M059J (cell line): Measurements from ENCODE around the gene ADAMTS5. TPM values are rescaled to one million over a fixed set of nuclear protein-coding genes. Genes with fewer than 3 reads are reported as not detected.

Experiments used
- DNase-seq: peaks from one replicate; pipeline ENCODE4 v3.0.0-alpha.2; 2012; ENCODE audit warnings: low read depth
- total RNA-seq: library from RNA; depleted of rRNA; stranded (reverse); fragments of >200 nt; shearing (Covaris generic); gene quantifications from 2 replicates; pipeline ENCODE4 v1.2.3, GENCODE V29; 2014

The ADAMTS5 gene
- total RNA-seq, 1 experiment from 2014 or later, result 12.2 TPM

GRCh38 chr21:26948194-26948593, 18.7 kb downstream of the ADAMTS5 start:
- DNase-seq, result peak; percentile 52

GRCh38 chr21:26946744-26947446, 20.0 kb downstream of the ADAMTS5 start:
- DNase-seq, result no peak

GRCh38 chr21:26945916-26946675, 20.8 kb downstream of the ADAMTS5 start:
- peak; percentile 44 for DNase-seq

- DNase-seq, result no peak
Observed at GRCh38 chr21:26943921-26944320, 23.0 kb downstream of the ADAMTS5 start.

- no peak for DNase-seq
Observed at GRCh38 chr21:26941421-26941820, 25.5 kb downstream of the ADAMTS5 start.

- DNase-seq, result peak; percentile 36
Observed at GRCh38 chr21:26939601-26940111, 27.2 kb downstream of the ADAMTS5 start.

GRCh38 chr21:26936641-26937040, 30.2 kb downstream of the ADAMTS5 start:
- DNase-seq, result no peak

- DNase-seq, result no peak
Observed at GRCh38 chr21:26935977-26936376, 30.9 kb downstream of the ADAMTS5 start.

GRCh38 chr21:26934383-26934782, 32.5 kb downstream of the ADAMTS5 start:
- DNase-seq, result peak; percentile 81

- DNase-seq, result peak; percentile 74
Observed at GRCh38 chr21:26933448-26933847, 33.4 kb downstream of the ADAMTS5 start.

GRCh38 chr21:26925636-26926035, 41.3 kb downstream of the ADAMTS5 start:
- no peak for DNase-seq

- DNase-seq, result no peak
Observed at GRCh38 chr21:26925122-26925521, 41.8 kb downstream of the ADAMTS5 start.

- no peak for DNase-seq
Observed at GRCh38 chr21:26923986-26924385, 42.9 kb downstream of the ADAMTS5 start.

GRCh38 chr21:26920055-26920454, 46.8 kb downstream of the ADAMTS5 start:
- DNase-seq, result peak; percentile 47

- DNase-seq, result peak; percentile 77
Observed at GRCh38 chr21:26918323-26919079, 48.4 kb downstream of the ADAMTS5 start.

- no peak for DNase-seq
Observed at GRCh38 chr21:26916799-26917198, 50.1 kb downstream of the ADAMTS5 start.

GRCh38 chr21:26914557-26914956, 52.3 kb downstream of the ADAMTS5 start:
- no peak for DNase-seq

- no peak for DNase-seq
Observed at GRCh38 chr21:26912466-26912865, 54.4 kb downstream of the ADAMTS5 start.

- peak; percentile 25 for DNase-seq
Observed at GRCh38 chr21:26909972-26910371, 56.9 kb downstream of the ADAMTS5 start.

GRCh38 chr21:26900980-26901379, 65.9 kb downstream of the ADAMTS5 start:
- DNase-seq, result no peak

- DNase-seq, result no peak
Observed at GRCh38 chr21:26892151-26892550, 74.7 kb downstream of the ADAMTS5 start.

GRCh38 chr21:26888931-26889330, 78.0 kb downstream of the ADAMTS5 start:
- DNase-seq, result no peak
